Activated effector memory CD4-positive, alpha-beta T cell treated with anti-CD3 and anti-CD28 coated beads, Interleukin-2, amount 50 U/mL, for 16 hours (primary cell): ENCODE results near the gene AQP9.
A peak's percentile ranks its signal among the peaks of the same experiment; 100 is the strongest.
"Not testable (repeated sequence)": the region's sequence is repeated elsewhere in the genome, so short reads cannot be mapped to it uniquely, and the experiment has no call there.

Experiments used
- DNase-seq: peaks from one replicate; pipeline ENCODE4 v3.0.0-alpha.2; 2020

The AQP9 gene

DNA sequence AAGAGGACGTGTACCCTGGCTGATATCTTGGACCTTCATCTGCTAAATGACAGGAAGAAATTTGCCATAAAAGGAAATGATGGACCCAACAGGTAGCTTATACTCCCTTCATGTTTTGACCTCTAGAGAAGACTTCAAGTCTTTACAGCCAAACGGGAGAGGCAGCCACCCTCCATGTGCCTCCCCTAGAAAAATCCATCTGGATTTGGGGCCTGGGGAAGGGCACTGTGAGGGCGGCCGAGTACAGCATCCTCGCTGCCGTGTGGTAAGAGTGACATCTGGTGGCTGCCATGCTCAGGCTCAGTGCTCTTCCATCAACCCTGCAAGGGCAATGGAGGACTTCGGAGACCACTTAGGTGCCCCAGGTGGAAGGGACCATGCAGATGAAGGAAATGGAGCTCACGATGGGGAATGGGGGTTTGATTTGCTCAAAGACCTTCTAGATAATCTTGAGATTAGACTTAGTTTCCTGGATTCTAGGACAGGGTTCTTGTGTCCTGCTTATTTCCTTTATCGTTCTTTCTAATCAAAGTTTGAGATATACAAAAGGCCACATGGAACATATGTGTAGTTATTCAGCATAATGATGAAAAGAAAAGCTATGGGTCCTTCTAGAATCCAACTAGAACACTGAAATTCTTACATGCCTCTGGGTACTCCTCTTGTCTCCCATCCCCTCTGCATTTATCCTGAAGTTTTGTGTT is 44.4 kb downstream of the AQP9 start:
- DNase-seq = no peak

DNA sequence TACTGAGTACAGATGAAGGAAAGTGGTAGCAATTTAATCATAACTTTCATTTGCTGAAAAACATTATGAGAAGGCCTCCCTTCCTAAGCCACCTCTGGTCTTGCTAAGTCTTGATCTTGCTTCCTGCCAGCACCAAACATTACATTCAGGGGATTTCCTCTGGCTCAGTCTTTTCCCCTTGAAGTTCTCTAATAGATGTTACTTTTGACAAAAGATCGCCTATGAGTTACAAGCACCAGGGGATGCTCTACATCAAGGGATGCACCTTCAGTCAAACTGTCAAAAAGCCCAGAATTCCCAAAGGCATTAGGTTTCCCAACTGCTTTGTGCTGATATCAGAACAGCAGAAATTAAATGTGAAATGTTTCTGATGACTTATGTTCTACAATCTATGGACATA is 47.3 kb downstream of the AQP9 start:
- no peak for DNase-seq

DNA sequence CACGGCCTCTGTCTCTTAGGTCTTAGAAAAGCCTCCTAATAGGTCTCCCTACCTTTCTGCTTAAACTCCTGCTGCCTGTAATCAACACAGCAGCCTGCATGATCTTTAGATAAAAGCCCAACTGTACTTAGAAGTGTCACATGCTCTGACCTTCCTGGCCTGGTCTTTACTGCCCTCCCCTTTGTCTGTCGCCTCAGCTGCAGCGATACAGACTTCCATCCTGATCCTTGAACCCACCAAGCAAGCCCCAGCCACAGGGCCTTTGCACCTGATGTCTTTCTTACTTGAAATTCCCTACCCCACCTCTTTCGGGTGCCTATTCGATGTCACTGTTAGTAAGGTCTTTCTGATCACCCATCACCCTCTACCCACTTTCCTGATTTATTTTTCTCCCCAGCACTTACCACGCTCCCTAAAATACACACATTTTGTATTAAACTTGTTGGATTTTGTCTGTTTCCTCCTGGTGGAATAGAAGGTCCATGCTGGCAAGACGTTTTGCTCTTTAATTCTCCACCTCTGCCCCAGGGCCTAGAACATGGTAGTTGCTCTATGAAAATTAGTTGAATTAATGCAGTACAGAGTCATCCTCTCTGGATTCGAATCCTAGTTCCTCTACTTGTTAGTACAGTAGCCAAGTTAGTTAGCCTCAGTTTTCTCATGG is 51.1 kb downstream of the AQP9 start:
- no peak for DNase-seq

- DNase-seq = no peak
These were observed 52.2 kb downstream of the AQP9 start for GRCh38 chr15:58190419-58190818.

- DNase-seq = not testable (repeated sequence)
These were observed 55.5 kb downstream of the AQP9 start for GRCh38 chr15:58193636-58194035.

- no peak for DNase-seq
These were observed 62.6 kb downstream of the AQP9 start for GRCh38 chr15:58200739-58201138.

GRCh38 chr15:58201516-58201915 is 63.3 kb downstream of the AQP9 start:
- DNase-seq = no peak

DNA sequence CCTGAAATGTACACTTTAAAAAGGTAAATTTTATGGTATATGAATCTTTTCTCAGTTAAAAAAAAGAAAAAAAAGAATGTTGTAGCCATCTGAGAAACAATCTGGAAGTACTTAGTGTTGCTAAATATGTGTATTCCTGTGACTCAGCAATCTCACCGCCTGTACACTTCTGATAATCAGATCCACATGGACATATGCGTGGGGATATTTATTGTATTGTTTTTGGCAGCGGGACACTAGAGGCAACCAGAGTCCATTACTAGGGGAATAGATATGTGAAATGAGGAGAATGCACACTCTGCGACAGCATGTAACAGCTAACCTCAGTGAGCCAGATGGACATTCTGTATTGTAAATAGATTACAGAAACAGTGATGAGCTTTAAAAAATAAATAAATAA is 65.4 kb downstream of the AQP9 start:
- no peak for DNase-seq

DNA sequence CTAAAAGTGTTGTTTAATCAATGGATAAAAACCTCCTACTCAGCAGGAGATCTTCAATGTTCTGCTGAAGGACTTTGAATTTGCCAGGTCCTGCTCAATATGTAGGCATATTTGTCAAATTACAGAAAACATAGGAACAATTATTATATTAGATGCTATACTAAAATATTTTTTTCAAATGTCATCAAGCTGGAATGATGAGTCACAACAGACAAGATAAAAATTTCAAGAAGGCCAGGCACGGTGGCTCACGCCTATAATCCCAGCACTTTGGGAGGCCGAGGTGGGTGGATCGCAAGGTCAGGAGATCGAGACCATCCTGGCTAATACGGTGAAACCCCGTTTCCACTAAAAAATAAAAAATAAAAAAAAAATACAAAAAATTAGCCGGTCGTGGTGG is 68.0 kb downstream of the AQP9 start:
- DNase-seq = no peak

GRCh38 chr15:58208217-58208616 is 70.0 kb downstream of the AQP9 start:
- not testable (repeated sequence) for DNase-seq

DNA sequence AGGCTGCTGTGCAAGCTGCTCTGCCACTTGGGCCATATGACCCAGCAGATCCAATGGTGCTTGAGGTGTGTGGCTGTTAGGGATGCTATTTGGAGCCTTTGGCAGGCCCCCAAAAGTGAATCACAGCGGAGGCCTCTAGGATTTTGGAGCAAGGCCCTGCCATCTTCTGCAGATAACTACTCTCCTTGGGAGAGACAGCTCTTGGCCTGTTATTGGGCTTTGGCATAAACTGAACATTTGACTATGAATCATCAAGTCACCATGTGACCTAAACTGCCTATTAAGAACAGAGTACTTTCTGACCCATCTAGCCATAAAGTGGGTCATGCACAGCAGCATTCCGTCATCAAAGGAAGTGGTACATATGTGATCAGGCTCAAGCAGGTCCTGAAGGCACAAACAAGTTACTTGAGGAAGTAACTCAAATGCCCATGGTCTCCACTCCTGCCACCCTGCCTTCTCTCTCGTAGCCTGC is 70.9 kb downstream of the AQP9 start:
- DNase-seq = peak; percentile 67

GRCh38 chr15:58210031-58210430 is 71.8 kb downstream of the AQP9 start:
- not testable (repeated sequence) for DNase-seq

GRCh38 chr15:58212909-58213526 is 74.8 kb downstream of the AQP9 start:
- DNase-seq = no peak

DNA sequence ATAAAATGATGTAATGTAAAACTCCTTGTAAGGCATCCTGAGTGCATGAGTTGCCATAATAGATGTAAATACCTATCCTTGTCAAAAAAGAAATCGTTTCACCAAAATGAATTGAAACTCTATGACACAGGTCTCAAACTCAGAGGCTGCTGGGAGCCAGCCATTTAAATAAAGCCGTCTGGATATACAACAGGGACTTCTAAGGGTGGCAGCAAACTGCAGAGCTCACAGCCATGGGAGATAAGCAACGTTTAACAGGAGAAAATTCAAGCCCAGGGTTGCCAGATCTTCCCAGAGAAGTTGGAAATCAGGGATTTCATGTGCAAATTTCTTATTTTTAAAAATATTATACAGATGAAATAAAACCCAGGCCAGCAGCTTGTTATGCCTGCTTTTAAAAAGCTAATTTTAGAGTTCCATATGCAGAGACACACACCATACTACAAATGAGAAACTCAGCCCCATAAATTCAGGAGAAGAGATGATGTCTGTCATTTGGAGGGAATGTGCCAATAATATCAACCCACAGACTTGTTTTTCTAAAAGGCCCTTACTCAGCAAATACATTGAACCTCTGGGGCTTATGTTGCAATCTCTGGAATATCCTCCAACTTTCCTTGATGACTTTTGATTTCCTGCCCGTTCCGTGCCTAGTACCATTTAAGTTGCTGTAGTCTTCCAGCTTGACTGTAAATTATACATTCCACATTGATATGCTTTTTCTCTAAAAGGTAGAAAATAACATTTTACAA is 75.6 kb downstream of the AQP9 start:
- no peak for DNase-seq

DNA sequence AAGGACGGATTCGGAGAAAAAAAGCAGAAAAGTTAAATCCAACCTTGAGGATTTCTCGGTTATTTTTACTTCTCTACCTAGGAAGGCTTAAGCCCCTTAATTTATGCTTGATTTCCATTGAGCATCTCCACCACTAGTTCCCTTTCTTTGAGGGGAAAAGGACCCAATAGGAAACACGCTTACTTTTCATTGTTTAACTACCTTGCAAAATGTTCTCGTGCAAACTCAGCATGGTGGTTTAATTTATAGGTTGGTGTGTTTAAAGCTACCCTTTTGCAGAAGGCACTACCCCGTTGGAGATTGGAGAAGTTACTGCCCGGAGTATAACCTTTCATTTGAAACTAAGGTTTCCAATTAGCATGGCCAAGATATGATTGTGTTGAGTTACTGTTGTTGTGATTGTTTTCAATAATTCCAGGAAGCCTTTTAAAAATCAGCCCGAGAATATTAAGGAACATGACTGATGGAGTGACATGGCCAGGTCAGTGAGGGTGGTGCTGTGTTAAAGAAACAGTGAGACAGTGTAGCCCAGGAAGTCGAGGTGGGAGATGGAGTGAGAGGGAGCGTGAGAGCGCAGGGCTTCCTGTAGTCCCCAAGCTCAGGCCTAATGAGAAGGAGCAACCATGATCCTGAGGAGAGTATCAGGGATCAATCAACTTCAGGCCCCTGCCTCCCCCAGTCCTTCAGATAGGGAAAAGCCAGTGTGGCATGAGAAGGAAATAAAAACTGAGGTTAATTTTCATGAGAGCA is 76.6 kb downstream of the AQP9 start:
- DNase-seq = no peak

- no peak for DNase-seq
These were observed 79.3 kb downstream of the AQP9 start for GRCh38 chr15:58217460-58217859.

GRCh38 chr15:58221591-58222241 is 83.5 kb downstream of the AQP9 start:
- DNase-seq = no peak

GRCh38 chr15:58222679-58223078 is 84.5 kb downstream of the AQP9 start:
- no peak for DNase-seq

- DNase-seq = no peak
These were observed 85.3 kb downstream of the AQP9 start for GRCh38 chr15:58223432-58223831.

DNA sequence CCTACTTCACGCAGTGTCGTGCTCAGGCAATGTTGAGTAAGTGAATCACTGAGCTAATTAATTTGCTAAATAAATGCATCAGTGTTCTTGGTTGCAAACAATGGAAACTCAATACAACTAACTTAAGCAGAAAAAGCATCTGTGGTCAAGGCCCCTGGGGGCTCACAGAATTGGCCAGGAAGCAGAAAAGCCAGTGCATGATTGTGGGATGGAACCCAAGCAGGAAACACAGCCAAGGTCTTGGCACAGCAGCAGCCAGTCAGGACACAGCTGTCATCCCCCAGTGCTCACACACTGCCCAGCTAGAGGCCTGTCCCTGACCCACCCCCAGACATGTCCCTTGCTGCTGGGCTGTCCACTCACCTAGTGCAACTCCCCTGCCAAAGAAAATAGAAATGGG is 85.9 kb downstream of the AQP9 start:
- DNase-seq = no peak

- DNase-seq = peak; percentile 85
These were observed 89.7 kb downstream of the AQP9 start for GRCh38 chr15:58227706-58228543.
